ENCODE data around the gene KRTAP10-1.
"Not testable (repeated sequence)": the region's sequence is repeated elsewhere in the genome, so short reads cannot be mapped to it uniquely, and the experiment has no call there.

KRTAP10-1 gene

DNA sequence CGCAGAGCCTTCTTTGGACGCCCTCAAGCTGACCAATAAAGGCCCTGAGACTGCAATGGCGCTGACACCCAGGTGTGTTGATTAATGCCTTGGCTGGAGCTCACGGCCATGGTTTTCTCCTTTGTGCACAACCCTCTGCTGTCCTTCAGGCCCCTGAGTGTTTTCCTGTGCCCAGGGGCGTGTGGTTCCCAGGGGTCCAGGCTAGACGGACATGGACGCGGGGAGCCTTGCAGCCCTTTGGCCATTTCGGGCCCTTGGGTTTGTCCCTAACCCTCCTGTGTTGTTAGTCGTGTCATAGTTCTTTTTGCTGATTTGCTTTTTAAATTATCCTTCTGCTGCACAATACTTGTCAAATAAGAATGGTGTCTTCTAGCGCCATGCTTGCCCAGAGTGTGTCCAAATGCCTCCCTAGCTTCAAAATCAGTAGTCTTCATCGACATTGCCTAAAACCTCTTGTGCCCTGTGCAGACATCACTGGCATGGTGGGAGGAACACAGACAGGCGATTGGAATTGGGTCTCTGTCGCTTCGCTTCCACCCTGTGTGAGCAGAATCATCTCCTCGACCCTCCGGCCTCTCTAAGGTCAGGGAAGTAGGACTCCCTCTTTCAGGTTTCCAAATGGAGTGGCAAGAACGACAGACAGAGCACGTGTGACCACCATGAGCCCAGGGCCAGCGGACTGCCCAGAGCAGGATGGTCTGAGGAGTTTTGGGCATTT is 35.5 kb upstream of the KRTAP10-1 start:
- Histone ChIP-seq H3K4me2 (ENCODE audit: low read length) (no peak overlapping the region), H3K36me3 (ENCODE audit: insufficient read depth, low read length) (no peaks in the 10 kb centered on the region; the same call in 1 of the 2 replicates), H3K27me3 (ENCODE audit: insufficient read depth, low read length) (no peaks in the 10 kb centered on the region; the same call in 1 of the 2 replicates), H3K79me2 (ENCODE audit: insufficient read depth, low read length) (no peaks in the 10 kb centered on the region), H4K20me1 (ENCODE audit: insufficient read depth, low read length) (no peaks in the 10 kb centered on the region), H3K9me2 (ENCODE audit: low read depth, low read length) (no peaks in the 10 kb centered on the region), H3K9me3 (ENCODE audit: low read length) (peaks cover 4% of the 10 kb centered on the region; the same call in 1 of the 2 replicates), H3K4me1 (ENCODE audit: insufficient read depth, low read length, severe bottlenecking) (no peaks in the 10 kb centered on the region), H3K27ac (ENCODE audit: low read depth, low read length, poor library complexity, severe bottlenecking) (no peak overlapping the region), H3K4me3 (ENCODE audit: low read depth, low read length, poor library complexity, severe bottlenecking) (no peak overlapping the region), H3F3A (ENCODE audit: insufficient read depth, low read length) (no peaks in the 10 kb centered on the region), H3K9ac (ENCODE audit: low read length) (no peak overlapping the region), H2AFZ (ENCODE audit: low read length) (no peak overlapping the region)
- TF ChIP-seq, protein P1, sequence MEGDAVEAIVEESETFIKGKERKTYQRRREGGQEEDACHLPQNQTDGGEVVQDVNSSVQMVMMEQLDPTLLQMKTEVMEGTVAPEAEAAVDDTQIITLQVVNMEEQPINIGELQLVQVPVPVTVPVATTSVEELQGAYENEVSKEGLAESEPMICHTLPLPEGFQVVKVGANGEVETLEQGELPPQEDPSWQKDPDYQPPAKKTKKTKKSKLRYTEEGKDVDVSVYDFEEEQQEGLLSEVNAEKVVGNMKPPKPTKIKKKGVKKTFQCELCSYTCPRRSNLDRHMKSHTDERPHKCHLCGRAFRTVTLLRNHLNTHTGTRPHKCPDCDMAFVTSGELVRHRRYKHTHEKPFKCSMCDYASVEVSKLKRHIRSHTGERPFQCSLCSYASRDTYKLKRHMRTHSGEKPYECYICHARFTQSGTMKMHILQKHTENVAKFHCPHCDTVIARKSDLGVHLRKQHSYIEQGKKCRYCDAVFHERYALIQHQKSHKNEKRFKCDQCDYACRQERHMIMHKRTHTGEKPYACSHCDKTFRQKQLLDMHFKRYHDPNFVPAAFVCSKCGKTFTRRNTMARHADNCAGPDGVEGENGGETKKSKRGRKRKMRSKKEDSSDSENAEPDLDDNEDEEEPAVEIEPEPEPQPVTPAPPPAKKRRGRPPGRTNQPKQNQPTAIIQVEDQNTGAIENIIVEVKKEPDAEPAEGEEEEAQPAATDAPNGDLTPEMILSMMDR (IDR thresholded peaks at IDR 0.05; ENCODE audit: low read length), result no peak
- no peak for TF ChIP-seq EZH2 (IDR thresholded peaks at IDR 0.05; ENCODE audit: borderline replicate concordance, low read length)

DNA sequence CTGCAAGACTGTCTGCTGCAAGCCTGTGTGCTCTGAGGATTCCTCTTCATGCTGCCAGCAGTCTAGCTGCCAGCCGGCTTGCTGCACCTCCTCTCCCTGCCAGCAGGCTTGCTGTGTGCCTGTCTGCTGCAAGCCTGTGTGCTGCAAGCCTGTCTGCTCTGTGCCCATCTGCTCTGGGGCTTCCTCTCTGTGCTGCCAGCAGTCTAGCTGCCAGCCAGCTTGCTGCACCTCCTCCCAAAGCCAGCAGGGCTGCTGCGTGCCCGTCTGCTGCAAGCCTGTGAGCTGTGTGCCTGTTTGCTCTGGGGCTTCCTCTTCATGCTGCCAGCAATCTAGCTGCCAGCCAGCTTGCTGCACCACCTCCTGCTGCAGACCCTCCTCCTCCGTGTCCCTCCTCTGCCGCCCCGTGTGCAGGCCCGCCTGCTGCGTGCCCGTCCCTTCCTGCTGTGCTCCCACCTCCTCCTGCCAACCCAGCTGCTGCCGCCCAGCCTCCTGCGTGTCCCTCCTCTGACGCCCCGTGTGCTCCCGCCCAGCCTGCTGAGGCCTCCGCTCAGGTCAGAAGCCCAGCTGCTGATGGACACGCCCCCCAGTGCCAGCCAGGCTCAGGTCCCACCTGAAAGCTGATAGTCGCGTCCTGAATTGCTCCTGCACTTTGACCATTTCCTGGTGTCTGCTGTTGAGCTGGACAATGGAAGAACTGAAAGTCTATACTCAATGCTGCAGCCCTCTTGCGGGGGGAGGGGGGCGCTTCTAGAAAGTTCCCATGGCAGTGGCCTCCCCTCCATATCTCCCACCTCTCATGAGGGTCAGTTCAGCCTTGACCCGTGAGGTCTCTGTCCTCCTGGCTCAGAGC is 34.7 kb upstream of the KRTAP10-1 start:
- no peaks in the 10 kb centered on the region for H3F3A ChIP-seq (ENCODE audit: insufficient read depth, low read length)
- H2AFZ ChIP-seq (ENCODE audit: low read length), result no peak overlapping the region
- no peak overlapping the region for H3K27ac ChIP-seq (ENCODE audit: low read depth, low read length, poor library complexity, severe bottlenecking)
- H3K36me3 ChIP-seq (ENCODE audit: insufficient read depth, low read length), result no peaks in the 10 kb centered on the region; the same call in 1 of the 2 replicates
- no peak overlapping the region for H3K4me2 ChIP-seq (ENCODE audit: low read length)
- peaks cover 3% of the 10 kb centered on the region; the same call in 1 of the 2 replicates for H3K27me3 ChIP-seq (ENCODE audit: insufficient read depth, low read length)
- H4K20me1 ChIP-seq (ENCODE audit: insufficient read depth, low read length), result no peaks in the 10 kb centered on the region
- H3K4me3 ChIP-seq (ENCODE audit: low read depth, low read length, poor library complexity, severe bottlenecking), result no peak overlapping the region
- no peaks in the 10 kb centered on the region for H3K79me2 ChIP-seq (ENCODE audit: insufficient read depth, low read length)
- TF ChIP-seq, protein P1 (IDR thresholded peaks at IDR 0.05; ENCODE audit: low read length), result no peak
- TF ChIP-seq EZH2 (IDR thresholded peaks at IDR 0.05; ENCODE audit: borderline replicate concordance, low read length), result no peak
- no peaks in the 10 kb centered on the region for H3K4me1 ChIP-seq (ENCODE audit: insufficient read depth, low read length, severe bottlenecking)
- no peak overlapping the region for H3K9ac ChIP-seq (ENCODE audit: low read length)
- peaks cover 4% of the 10 kb centered on the region; the same call in 1 of the 2 replicates for H3K9me3 ChIP-seq (ENCODE audit: low read length)
- no peaks in the 10 kb centered on the region for H3K9me2 ChIP-seq (ENCODE audit: low read depth, low read length)

DNA sequence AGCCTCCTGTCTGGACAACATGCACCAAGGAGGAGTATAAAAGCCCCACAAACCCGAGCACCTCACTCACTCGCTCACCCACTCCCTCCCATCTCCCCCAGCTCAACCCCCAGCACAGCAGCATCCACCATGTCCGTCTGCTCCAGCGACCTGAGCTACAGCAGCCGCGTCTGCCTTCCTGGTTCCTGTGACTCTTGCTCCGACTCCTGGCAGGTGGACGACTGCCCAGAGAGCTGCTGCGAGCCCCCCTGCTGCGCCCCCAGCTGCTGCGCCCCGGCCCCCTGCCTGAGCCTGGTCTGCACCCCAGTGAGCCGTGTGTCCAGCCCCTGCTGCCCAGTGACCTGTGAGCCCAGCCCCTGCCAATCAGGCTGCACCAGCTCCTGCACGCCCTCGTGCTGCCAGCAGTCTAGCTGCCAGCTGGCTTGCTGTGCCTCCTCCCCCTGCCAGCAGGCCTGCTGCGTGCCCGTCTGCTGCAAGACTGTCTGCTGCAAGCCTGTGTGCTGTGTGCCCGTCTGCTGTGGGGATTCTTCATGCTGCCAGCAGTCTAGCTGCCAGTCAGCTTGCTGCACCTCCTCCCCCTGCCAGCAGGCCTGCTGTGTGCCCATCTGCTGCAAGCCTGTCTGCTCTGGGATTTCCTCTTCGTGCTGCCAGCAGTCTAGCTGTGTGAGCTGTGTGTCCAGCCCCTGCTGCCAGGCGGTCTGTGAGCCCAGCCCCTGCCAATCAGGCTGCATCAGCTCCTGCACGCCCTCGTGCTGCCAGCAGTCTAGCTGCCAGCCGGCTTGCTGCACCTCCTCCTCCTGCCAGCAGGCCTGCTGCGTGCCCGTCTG is 33.8 kb upstream of the KRTAP10-1 start, which contains the start of gene KRTAP10-4:
Gene KRTAP10-4, plus strand, starts transcription at position 100 of the 827 bp plus-strand sequence. Its CDS starts 30 bp downstream, at position 130.
- H4K20me1 ChIP-seq (ENCODE audit: insufficient read depth, low read length); H3K9me2 ChIP-seq (ENCODE audit: low read depth, low read length); H3K27me3 ChIP-seq (ENCODE audit: insufficient read depth, low read length); H3K4me1 ChIP-seq (ENCODE audit: insufficient read depth, low read length, severe bottlenecking); H3K27ac ChIP-seq (ENCODE audit: low read depth, low read length, poor library complexity, severe bottlenecking); H3K79me2 ChIP-seq (ENCODE audit: insufficient read depth, low read length); H3K4me2 ChIP-seq (ENCODE audit: low read length); H2AFZ ChIP-seq (ENCODE audit: low read length); H3K9me3 ChIP-seq (ENCODE audit: low read length); H3K4me3 ChIP-seq (ENCODE audit: low read depth, low read length, poor library complexity, severe bottlenecking); H3K36me3 ChIP-seq (ENCODE audit: insufficient read depth, low read length); H3F3A ChIP-seq (ENCODE audit: insufficient read depth, low read length); H3K9ac ChIP-seq (ENCODE audit: low read length): not testable (repeated sequence)

All from OCI-LY1 (cell line).